ENCODE results near the gene PACRG. TPM values are rescaled to one million over a fixed set of nuclear protein-coding genes. Genes with fewer than 3 reads are reported as not detected.

The PACRG gene
- total and polyA plus RNA-seq, 12 donors, result 2.1 to 34.6 (median 10.0) TPM

DNA sequence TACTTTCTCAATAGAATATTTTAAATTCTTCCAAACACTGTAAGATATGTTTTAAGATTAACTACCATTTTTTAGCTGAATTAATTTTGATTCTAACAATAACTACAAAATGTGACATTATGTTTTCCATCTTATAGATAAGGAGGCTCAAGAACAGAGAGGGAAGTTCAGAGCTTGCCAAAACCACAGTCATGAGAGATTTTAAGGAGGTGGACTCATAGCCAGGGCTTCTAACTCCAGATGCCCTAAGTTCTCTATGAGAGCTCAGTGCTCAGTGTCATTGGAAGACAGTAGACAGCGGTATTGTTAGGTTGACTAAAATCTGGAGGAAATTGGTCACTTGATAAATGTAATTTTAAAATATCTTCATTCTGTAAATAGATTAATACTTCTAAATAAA is 144.2 kb downstream of the PACRG start:
- H3K4me1 ChIP-seq, result peaks cover 0 to 5% (median 0%) of the 10 kb centered on the region in 9 donors

GRCh38 chr6:162873537-162873936 is 145.8 kb downstream of the PACRG start:
- WGBS, 2 donors, result 82 to 89% methylated on average over 2 of the region's 2 CpGs
- intact Hi-C loops (cut with DNase I), result no loop called here
- no peak overlapping the region for H3K27ac ChIP-seq

More for the DNA sequence above, 144.2 kb downstream of the PACRG start:
- intact Hi-C loops (cut with DNase I), result no loop called here
- no peak overlapping the region for H3K4me3 ChIP-seq
- H3K36me3 ChIP-seq, result no peaks in the 10 kb centered on the region
- TF ChIP-seq, protein P1, sequence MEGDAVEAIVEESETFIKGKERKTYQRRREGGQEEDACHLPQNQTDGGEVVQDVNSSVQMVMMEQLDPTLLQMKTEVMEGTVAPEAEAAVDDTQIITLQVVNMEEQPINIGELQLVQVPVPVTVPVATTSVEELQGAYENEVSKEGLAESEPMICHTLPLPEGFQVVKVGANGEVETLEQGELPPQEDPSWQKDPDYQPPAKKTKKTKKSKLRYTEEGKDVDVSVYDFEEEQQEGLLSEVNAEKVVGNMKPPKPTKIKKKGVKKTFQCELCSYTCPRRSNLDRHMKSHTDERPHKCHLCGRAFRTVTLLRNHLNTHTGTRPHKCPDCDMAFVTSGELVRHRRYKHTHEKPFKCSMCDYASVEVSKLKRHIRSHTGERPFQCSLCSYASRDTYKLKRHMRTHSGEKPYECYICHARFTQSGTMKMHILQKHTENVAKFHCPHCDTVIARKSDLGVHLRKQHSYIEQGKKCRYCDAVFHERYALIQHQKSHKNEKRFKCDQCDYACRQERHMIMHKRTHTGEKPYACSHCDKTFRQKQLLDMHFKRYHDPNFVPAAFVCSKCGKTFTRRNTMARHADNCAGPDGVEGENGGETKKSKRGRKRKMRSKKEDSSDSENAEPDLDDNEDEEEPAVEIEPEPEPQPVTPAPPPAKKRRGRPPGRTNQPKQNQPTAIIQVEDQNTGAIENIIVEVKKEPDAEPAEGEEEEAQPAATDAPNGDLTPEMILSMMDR (IDR thresholded peaks at IDR 0.05), result no peak
- DNase-seq (no peak), ATAC-seq (no peak)
- 85 to 87% methylated on average over 1 of the region's 1 CpG for WGBS, 2 donors
- H3K27me3 ChIP-seq, result no peaks in the 10 kb centered on the region
- peaks cover 0 to 4% (median 0%) of the 10 kb centered on the region in 11 donors for H3K9me3 ChIP-seq
- H3K27ac ChIP-seq, result no peak overlapping the region

DNA sequence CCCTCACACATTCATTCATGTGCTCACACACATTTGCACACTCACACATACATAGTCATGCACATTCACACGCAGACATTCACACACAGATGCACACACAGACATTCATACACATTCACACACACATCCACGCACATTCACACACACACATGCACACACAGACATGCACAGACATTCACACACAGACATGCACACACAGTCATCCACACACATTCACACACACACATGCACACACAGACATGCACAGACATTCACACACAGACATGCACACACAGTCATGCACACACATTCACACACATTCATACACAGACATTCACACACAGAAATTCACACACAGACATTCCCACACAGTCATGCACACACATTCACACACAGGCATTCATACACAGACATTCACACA is 147.3 kb downstream of the PACRG start:
- TF ChIP-seq, protein P1 (IDR thresholded peaks at IDR 0.05), result no peak
- Histone ChIP-seq H3K36me3 (no peaks in the 10 kb centered on the region), H3K9me3 (peaks cover 0 to 6% (median 0%) of the 10 kb centered on the region in 11 donors), H3K4me3 (no peak overlapping the region), H3K27me3 (no peaks in the 10 kb centered on the region), H3K27ac (no peak overlapping the region), H3K4me1 (peaks cover 0 to 5% (median 0%) of the 10 kb centered on the region in 9 donors)
- no peak for ATAC-seq
- WGBS, 2 donors, result 95 to 98% methylated on average over 2 of the region's 2 CpGs
- no peak for DNase-seq
- intact Hi-C loops (cut with DNase I), result no loop called here

More at GRCh38 chr6:162873537-162873936, 145.8 kb downstream of the PACRG start:
- TF ChIP-seq, protein P1 (IDR thresholded peaks at IDR 0.05), result no peak
- no peaks in the 10 kb centered on the region for H3K36me3 ChIP-seq
- no peak overlapping the region for H3K4me3 ChIP-seq
- H3K4me1 ChIP-seq, result peaks cover 0 to 5% (median 0%) of the 10 kb centered on the region in 9 donors
- DNase-seq, result no peak
- ATAC-seq, result no peak
- peaks cover 0 to 6% (median 0%) of the 10 kb centered on the region in 11 donors for H3K9me3 ChIP-seq
- no peaks in the 10 kb centered on the region for H3K27me3 ChIP-seq

DNA sequence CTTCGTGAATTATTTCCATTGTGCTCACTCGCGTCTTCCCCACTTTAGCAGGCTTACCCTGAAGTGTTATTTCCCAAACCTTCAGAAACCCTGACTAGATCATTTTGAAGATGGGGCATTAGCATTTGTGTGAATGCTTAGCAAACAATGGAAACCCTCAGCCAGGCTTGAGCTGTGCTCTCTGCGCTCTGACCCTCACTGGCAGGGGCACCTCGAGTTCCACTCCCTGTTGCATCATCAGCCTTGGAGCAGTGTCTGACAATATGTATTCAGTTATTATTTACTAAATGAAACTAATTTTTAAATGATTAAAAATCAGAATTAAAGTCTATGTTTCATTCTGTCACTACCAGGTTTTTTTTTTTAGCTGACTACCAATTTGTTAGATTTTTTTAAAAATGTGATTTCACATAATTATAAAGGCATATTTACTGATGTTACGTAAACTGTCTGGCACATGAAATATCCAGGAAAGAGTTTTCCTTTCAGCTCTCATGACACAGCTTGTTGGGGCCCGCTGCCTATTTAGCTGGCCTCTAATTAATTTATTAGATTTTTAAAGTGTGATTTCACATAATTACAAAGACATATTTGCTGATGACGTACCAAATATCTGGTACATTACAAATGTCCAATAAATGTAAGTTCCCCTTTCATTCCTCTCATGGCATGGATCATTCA is 155.2 kb downstream of the PACRG start:
- Histone ChIP-seq H3K4me1 (no peaks in the 10 kb centered on the region), H3K36me3 (no peaks in the 10 kb centered on the region), H3K27ac (no peak overlapping the region), H3K4me3 (no peak overlapping the region), H3K9me3 (peaks cover 0 to 3% (median 0%) of the 10 kb centered on the region in 11 donors), H3K27me3 (no peaks in the 10 kb centered on the region)
- TF ChIP-seq, protein P1 (IDR thresholded peaks at IDR 0.05), result no peak
- 92 to 93% methylated on average over 8 of the region's 8 CpGs for WGBS, 2 donors
- ATAC-seq (no peak), DNase-seq (no peak)
- intact Hi-C loops (cut with DNase I), result no loop called here

Measured in heart right ventricle (tissue), 16 donors.